HCT116 (cell line): ENCODE results near the gene PCDHA5.

Source experiments
- ELF1 ChIP-seq: IDR thresholded peaks from 2 replicates; pipeline ENCODE4 v1.6.1; 2012; ENCODE audit warnings: low read depth, borderline replicate concordance
- EZH2 ChIP-seq: fragments of 200-600 bp; sonication (generic); IDR thresholded peaks from 2 replicates; pipeline ENCODE4 v1.6.1; 2017; ENCODE audit warnings: antibody characterized with exemption, mixed run types
- POLR2A ChIP-seq: IDR thresholded peaks from 2 replicates; pipeline ENCODE4 v1.7.0; 2011; ENCODE audit warnings: borderline replicate concordance; ENCODE audit not compliant: insufficient read depth, insufficient read length; ENCODE audit errors: extremely low read depth
- POLR2AphosphoS5 ChIP-seq: IDR thresholded peaks from 2 replicates; pipeline ENCODE4 v1.6.1; 2011; ENCODE audit warnings: mild to moderate bottlenecking, low read depth, low read length, moderate library complexity
- ZNF274 ChIP-seq: fragments of 200-500 bp; sonication (Bioruptor generic); IDR thresholded peaks from 2 replicates; pipeline ENCODE4 v1.6.1; 2014; ENCODE audit warnings: mild to moderate bottlenecking, low read depth, low read length, inconsistent platforms

- TF ChIP-seq ZNF274, result no peak
- no peak for TF ChIP-seq ELF1
- no peak for TF ChIP-seq POLR2A
- no peak for TF ChIP-seq POLR2AphosphoS5
- no peak for TF ChIP-seq EZH2
These were observed 14.5 kb downstream of the PCDHA5 start for GRCh38 chr5:140835622-140836510.
